ENCODE measurements around the gene FADD.
A peak's percentile ranks its signal among the peaks of the same experiment; 100 is the strongest.
"Not testable (repeated sequence)": the region's sequence is repeated elsewhere in the genome, so short reads cannot be mapped to it uniquely, and the experiment has no call there.

The FADD gene

DNA sequence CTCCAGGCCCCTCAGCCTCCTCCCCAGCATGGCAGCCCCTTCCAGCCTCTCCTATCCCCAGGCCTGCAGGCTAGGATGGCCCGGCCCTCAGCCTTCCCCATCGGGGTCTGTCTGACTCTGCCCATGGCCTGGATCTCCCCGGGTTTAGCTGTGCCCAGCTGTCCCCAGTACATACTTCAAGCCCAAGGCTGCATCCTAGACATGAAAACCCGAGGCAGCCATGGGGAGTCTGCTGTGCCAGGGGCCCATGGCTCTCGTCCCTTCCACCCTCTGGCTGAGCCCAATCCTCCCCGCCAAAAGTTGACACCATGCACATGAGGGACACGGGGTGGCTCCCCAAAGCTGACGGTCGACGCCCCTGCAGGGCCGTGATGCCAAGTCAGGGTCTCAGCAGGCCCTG is 22.2 kb upstream of the FADD start:
- DNase-seq (ENCODE audit: low read depth in 4 of 4, low spot score in 1 of 4) = no peak

- DNase-seq (ENCODE audit: low read depth in 4 of 4, low spot score in 1 of 4) = no peak
Observed at GRCh38 chr11:70182266-70182665, 20.8 kb upstream of the FADD start.

DNA sequence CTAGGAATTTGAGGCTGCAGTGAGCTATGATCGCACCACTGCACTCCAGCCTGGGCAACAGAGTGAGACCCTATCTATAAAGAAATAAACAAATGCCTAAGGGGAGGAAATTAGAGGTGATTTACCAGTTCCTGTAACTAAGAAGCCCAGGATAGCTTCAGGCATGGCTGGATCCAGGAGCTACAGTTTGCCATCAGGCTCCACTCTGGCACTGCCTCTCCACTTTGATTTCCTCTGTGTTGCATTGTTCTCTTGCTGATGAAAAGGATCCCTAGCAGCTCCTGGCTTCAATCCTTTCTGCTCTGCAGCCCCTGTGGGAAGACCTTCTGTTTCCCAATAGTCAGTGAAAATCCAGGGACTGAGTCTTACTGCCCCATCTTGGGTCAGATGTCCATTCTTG is 20.1 kb upstream of the FADD start:
- no peak for DNase-seq (ENCODE audit: low read depth in 4 of 4, low spot score in 1 of 4)

- no peak for DNase-seq (ENCODE audit: low read depth in 4 of 4, low spot score in 1 of 4)
Observed at GRCh38 chr11:70183483-70184176, 19.5 kb upstream of the FADD start.

GRCh38 chr11:70184396-70184795 is 18.7 kb upstream of the FADD start:
- DNase-seq (ENCODE audit: low read depth in 4 of 4, low spot score in 1 of 4) = no peak

DNA sequence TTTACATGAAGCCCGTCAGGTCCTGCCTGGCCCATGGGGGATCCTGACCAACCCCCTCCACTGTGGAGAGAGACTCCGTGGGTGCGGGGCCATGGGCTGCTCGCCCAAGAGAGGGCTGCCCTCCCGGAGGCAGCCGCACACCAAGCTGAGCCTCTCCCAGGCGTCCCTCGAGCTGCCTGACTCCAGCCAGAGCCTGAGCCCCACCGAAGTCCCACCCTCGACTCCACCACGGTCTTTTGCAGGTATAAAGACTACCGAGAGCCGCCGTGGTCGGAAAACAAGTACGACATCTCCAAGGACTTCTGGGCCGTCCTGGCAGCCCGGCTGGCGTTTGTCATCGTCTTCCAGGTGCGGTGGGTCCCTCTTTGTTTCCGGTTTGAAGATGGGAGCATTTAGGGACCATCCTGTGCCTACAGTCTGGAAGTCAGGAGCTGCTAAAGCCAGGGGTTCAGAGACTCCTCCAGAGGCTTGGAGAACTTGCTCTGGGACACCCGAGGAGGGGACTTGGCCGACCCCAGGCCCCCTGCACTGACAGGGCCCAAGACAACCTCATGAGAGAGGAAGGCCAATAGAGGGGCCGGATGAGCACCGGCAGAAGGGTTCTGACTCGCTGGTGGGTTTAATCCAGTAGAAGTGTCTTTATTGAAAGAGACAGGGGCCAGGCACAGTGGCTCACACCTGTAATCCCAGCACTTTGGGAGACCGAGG is 17.6 kb upstream of the FADD start:
- DNase-seq (ENCODE audit: low read depth in 4 of 4, low spot score in 1 of 4) = no peak

DNA sequence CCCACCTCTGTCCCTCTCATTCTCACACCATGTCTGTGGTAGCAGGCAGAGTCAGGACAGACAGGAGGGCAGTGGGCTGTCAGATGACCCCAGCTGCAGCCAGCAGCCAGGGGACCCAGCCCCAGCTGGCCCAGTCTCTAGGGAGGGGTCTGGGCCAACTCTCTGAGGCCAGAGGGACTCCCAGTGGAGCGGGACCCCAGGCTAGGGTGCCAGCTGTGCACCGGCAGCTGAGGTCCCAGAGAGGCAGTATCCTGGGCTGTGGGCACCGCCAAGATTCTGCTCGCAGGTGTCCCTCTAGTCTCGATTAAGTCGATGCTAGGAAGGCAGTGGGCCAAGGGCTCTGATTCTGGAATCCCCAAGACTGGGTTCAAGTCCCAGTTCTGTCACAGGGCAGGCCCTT is 16.7 kb upstream of the FADD start:
- DNase-seq (ENCODE audit: low read depth in 4 of 4, low spot score in 1 of 4) = no peak

GRCh38 chr11:70186936-70187335 is 16.2 kb upstream of the FADD start:
- DNase-seq (ENCODE audit: low read depth in 4 of 4, low spot score in 1 of 4) = no peak

- DNase-seq (ENCODE audit: low read depth in 4 of 4, low spot score in 1 of 4) = no peak
Observed at GRCh38 chr11:70187771-70188170, 15.3 kb upstream of the FADD start.

GRCh38 chr11:70189622-70190021 is 13.5 kb upstream of the FADD start:
- DNase-seq (ENCODE audit: low read depth in 4 of 4, low spot score in 1 of 4) = no peak

GRCh38 chr11:70191495-70192140 is 11.5 kb upstream of the FADD start:
- peak in 3 of 4 experiments; percentile 13 to 51 (median 30) for DNase-seq (ENCODE audit: low read depth in 4 of 4, low spot score in 1 of 4)

- DNase-seq (ENCODE audit: low read depth in 4 of 4, low spot score in 1 of 4) = no peak
Observed at GRCh38 chr11:70192666-70193410, 10.3 kb upstream of the FADD start.

- no peak for DNase-seq (ENCODE audit: low read depth in 4 of 4, low spot score in 1 of 4)
Observed at GRCh38 chr11:70193411-70194292, 9.4 kb upstream of the FADD start.

GRCh38 chr11:70194792-70195791 is 8.0 kb upstream of the FADD start:
- no peak for DNase-seq (ENCODE audit: low read depth in 4 of 4, low spot score in 1 of 4)

GRCh38 chr11:70200212-70200844 is 2.8 kb upstream of the FADD start:
- no peak for DNase-seq (ENCODE audit: low read depth in 4 of 4, low spot score in 1 of 4)

DNA sequence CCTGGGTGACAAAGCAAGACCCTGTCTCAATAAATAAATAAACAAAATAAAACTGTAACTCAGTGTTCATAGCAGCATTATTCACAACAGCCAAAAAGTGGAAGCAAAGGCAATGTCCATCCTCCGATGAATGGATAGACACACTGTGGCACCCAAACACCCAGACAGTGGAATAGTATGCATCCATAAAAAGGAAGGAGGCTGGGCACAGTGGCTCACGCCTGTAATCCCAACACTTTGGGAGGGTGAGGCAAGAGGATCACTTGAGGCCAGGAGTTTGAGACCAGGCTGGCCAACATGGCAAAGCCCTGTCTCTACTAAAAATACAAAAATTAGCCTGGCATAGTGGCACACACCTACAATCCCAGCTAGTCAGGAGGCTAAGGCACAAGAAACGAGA is 2.0 kb upstream of the FADD start:
- not testable (repeated sequence) for DNase-seq (ENCODE audit: low read depth in 4 of 4, low spot score in 1 of 4)

GRCh38 chr11:70201882-70202861 is 924 bp upstream of the FADD start:
- DNase-seq (ENCODE audit: low read depth in 4 of 4, low spot score in 1 of 4) = no peak

Data from stimulated activated CD4-positive, alpha-beta T cell treated with anti-CD3 and anti-CD28 coated beads, Interleukin-1b, Interleukin-23, amount 100 ng/mL, for 24 hours (primary cell).